ENCODE results near the gene BMF.
"Not testable (repeated sequence)": the region's sequence is repeated elsewhere in the genome, so short reads cannot be mapped to it uniquely, and the experiment has no call there.

Gene BMF

GRCh38 chr15:40125950-40126349, 17.3 kb upstream of the BMF start:
- no peak for DNase-seq

- DNase-seq, result not testable (repeated sequence)
Observed at GRCh38 chr15:40124807-40125285, 16.2 kb upstream of the BMF start.

- not testable (repeated sequence) for DNase-seq
Observed at GRCh38 chr15:40124333-40124732, 15.7 kb upstream of the BMF start.

- not testable (repeated sequence) for DNase-seq
Observed at GRCh38 chr15:40123863-40124262, 15.2 kb upstream of the BMF start.

- not testable (repeated sequence) for DNase-seq
Observed at GRCh38 chr15:40122989-40123388, 14.3 kb upstream of the BMF start.

- DNase-seq, result no peak
Observed at GRCh38 chr15:40121911-40122638, 13.4 kb upstream of the BMF start.

- DNase-seq, result no peak
Observed at GRCh38 chr15:40118473-40118872, 9.8 kb upstream of the BMF start.

GRCh38 chr15:40115670-40116093, 7.0 kb upstream of the BMF start:
- no peak for DNase-seq

GRCh38 chr15:40115106-40115505, 6.4 kb upstream of the BMF start:
- not testable (repeated sequence) for DNase-seq

GRCh38 chr15:40114218-40114617, 5.5 kb upstream of the BMF start:
- DNase-seq, result no peak

GRCh38 chr15:40112789-40113188, 4.1 kb upstream of the BMF start:
- no peak for DNase-seq

GRCh38 chr15:40111888-40112287, 3.2 kb upstream of the BMF start:
- DNase-seq, result no peak

GRCh38 chr15:40110866-40111550, 2.3 kb upstream of the BMF start:
- no peak for DNase-seq

GRCh38 chr15:40108061-40108854, 421 bp downstream of the BMF start:
- DNase-seq, result no peak

GRCh38 chr15:40106203-40107161, 2.2 kb downstream of the BMF start:
- peak; percentile 81 for DNase-seq

- DNase-seq, result no peak
Observed at GRCh38 chr15:40105517-40106202, 3.0 kb downstream of the BMF start.

GRCh38 chr15:40104865-40105516, 3.7 kb downstream of the BMF start:
- peak; percentile 89 for DNase-seq

- no peak for DNase-seq
Observed at GRCh38 chr15:40104296-40104864, 4.3 kb downstream of the BMF start.

- no peak for DNase-seq
Observed at GRCh38 chr15:40103864-40104271, 4.8 kb downstream of the BMF start.
